Naive B cell (primary cell): ENCODE measurements around the gene ENPP4. TPM values are rescaled to one million over a fixed set of nuclear protein-coding genes. Genes with fewer than 3 reads are reported as not detected.
"Not testable (repeated sequence)": the region's sequence is repeated elsewhere in the genome, so short reads cannot be mapped to it uniquely, and the experiment has no call there.

Experiments used
- ATAC-seq, 2 donors: fragments of 150-1000 bp; cut with Tn5 transposase; 2 replicates each; pipeline ENCODE4 v1.10.0; 2021; ENCODE audit warnings: low read depth in 2 of 2, mild to moderate bottlenecking in 2 of 2, moderate library complexity in 2 of 2
- DNase-seq: peaks from one replicate; pipeline ENCODE4 v3.0.0; 2022
- H3K27ac Mint-ChIP-seq, 6 donors: one replicate each; pipeline ENCODE4 v1.8.0; 2020 to 2022; ENCODE audit warnings: mild to moderate bottlenecking in 6 of 6, mixed read lengths in 6 of 6, moderate library complexity in 5 of 6, inconsistent platforms in 2 of 6
- H3K27me3 Mint-ChIP-seq, 3 donors: one replicate each; pipeline ENCODE4 v1.8.0; 2021 to 2022; ENCODE audit warnings: mixed read lengths in 3 of 3, mild to moderate bottlenecking in 1 of 3
- H3K36me3 Mint-ChIP-seq, 2 donors: one replicate each; pipeline ENCODE4 v1.8.0; 2020 to 2022; ENCODE audit warnings: mixed read lengths in 2 of 2, inconsistent platforms in 1 of 2, mild to moderate bottlenecking in 1 of 2
- H3K4me1 Mint-ChIP-seq, 3 donors: one replicate each; pipeline ENCODE4 v1.8.0; 2020 to 2022; ENCODE audit warnings: mixed read lengths in 3 of 3, inconsistent platforms in 1 of 3, mild to moderate bottlenecking in 1 of 3, moderate library complexity in 1 of 3
- H3K4me3 Mint-ChIP-seq, 8 donors: one replicate each; pipeline ENCODE4 v1.8.0; 2020 to 2022; ENCODE audit warnings: mild to moderate bottlenecking in 8 of 8, mixed read lengths in 8 of 8, moderate library complexity in 8 of 8, inconsistent platforms in 2 of 8
- H3K9me3 Mint-ChIP-seq, 7 donors: one replicate each; pipeline ENCODE4 v1.8.0; 2020 to 2022; ENCODE audit warnings: mixed read lengths in 7 of 7, mild to moderate bottlenecking in 5 of 7, inconsistent platforms in 2 of 7, moderate library complexity in 1 of 7
- polyA plus RNA-seq, 6 donors: library from polyadenylated mRNA; unstranded; fragments of 300-500 nt; fragmentation: Illumina TruSeq; gene quantifications; one replicate each; pipeline ENCODE4 v1.2.3, GENCODE V29; 2021; ENCODE audit warnings: low read depth in 6 of 6

Gene ENPP4
- polyA plus RNA-seq, 6 donors from 2014 or later, result 4.3 to 7.9 (median 5.0) TPM

GRCh38 chr6:46137387-46137786 is 7.6 kb downstream of the ENPP4 start:
- no peak overlapping the region for H3K27ac Mint-ChIP-seq

GRCh38 chr6:46138281-46138680 is 8.5 kb downstream of the ENPP4 start:
- no peak for DNase-seq
- peak overlapping the region in 2 of 8 donors; percentile 7 to 18 for H3K4me3 Mint-ChIP-seq
- peaks cover 0 to 5% of the 10 kb centered on the region in 2 donors for H3K36me3 Mint-ChIP-seq
- H3K27ac Mint-ChIP-seq, result peak overlapping the region in 1 of 6 donors; percentile 1
- ATAC-seq, result no peak
- H3K9me3 Mint-ChIP-seq, result no peaks in the 10 kb centered on the region
- no peaks in the 10 kb centered on the region for H3K27me3 Mint-ChIP-seq
- peaks cover 24 to 48% (median 30%) of the 10 kb centered on the region in 3 donors for H3K4me1 Mint-ChIP-seq

More at GRCh38 chr6:46137387-46137786, 7.6 kb downstream of the ENPP4 start:
- Mint-ChIP-seq H3K4me1 (peaks cover 24 to 55% (median 30%) of the 10 kb centered on the region in 3 donors), H3K36me3 (no peaks in the 10 kb centered on the region), H3K4me3 (no peak overlapping the region), H3K27me3 (no peaks in the 10 kb centered on the region), H3K9me3 (no peaks in the 10 kb centered on the region)
- DNase-seq (no peak), ATAC-seq (no peak)

GRCh38 chr6:46144270-46144669 is 14.5 kb downstream of the ENPP4 start:
- peak overlapping the region in 1 of 6 donors; percentile 41 for H3K27ac Mint-ChIP-seq
- H3K9me3 Mint-ChIP-seq, result no peaks in the 10 kb centered on the region
- H3K27me3 Mint-ChIP-seq, result no peaks in the 10 kb centered on the region
- H3K4me1 Mint-ChIP-seq, result no peaks in the 10 kb centered on the region
- no peak for DNase-seq
- H3K4me3 Mint-ChIP-seq, result no peak overlapping the region
- ATAC-seq, result no peak
- H3K36me3 Mint-ChIP-seq, result peaks cover 0 to 5% of the 10 kb centered on the region in 2 donors

DNA sequence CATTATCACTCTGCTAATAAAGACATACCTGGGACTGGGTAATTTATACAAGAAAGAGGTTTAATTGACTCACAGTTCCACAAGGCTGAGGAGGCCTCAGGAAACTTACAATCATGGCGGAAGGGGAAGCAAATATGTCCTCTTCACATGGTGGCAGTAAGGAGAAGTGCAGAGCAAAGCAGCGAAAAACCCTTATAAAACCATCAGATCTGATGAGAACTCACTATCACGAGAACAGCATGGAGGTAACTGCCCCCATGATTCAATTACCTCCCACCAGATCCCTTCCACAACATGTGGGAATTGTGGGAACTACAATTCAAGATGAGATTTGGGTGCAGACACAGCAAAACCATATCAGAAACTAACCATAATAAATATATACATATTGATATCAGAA is 19.3 kb downstream of the ENPP4 start:
- not testable (repeated sequence) for H3K4me1 Mint-ChIP-seq, H3K27me3 Mint-ChIP-seq, ATAC-seq, DNase-seq, H3K9me3 Mint-ChIP-seq, H3K4me3 Mint-ChIP-seq, H3K36me3 Mint-ChIP-seq
- peak overlapping the region in 1 of 6 donors; percentile 49 for H3K27ac Mint-ChIP-seq

DNA sequence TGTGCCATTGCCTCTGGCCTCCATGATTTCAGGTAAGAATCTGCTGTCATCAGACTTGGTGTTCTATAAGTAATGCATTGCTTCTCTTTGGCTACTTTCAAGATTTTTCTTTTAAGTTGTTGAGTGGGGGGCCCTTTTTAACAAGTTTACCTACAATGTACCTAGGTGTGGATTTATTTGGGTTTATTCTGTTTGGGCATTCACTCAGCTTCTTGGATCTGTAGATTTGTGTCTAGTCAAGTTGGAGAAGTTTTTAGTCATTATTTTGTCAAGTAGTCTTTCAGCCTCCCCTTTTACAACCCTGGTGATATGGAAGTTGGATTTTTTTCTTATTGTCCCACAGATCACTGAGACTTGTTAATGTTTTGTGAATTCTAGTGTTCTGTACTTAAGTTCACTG is 26.9 kb downstream of the ENPP4 start:
- H3K27me3 Mint-ChIP-seq, result peaks cover 0 to 8% (median 7%) of the 10 kb centered on the region in 3 donors
- H3K36me3 Mint-ChIP-seq, result no peaks in the 10 kb centered on the region
- H3K4me1 Mint-ChIP-seq, result no peaks in the 10 kb centered on the region
- no peak for ATAC-seq
- H3K4me3 Mint-ChIP-seq, result no peak overlapping the region
- H3K27ac Mint-ChIP-seq, result no peak overlapping the region
- no peak for DNase-seq
- peaks cover 0 to 2% (median 0%) of the 10 kb centered on the region in 7 donors for H3K9me3 Mint-ChIP-seq

DNA sequence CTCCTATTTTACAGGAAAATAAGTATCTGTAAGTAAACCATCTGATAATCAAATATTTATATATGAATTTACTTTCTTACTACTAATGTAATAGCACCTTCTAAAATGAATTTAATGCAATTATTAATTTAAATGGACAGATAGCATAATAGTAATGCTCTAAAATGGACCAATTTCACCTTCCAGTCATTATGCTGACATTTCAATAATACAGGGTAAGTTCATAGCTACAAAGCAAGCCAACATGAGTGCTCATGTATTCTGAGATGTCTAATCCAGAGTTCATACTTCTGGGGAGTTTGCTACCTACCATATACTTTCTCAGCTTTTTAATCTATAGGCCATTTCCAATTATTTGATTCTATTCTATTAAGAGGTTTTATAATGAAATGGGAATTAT is 29.4 kb downstream of the ENPP4 start:
- no peak overlapping the region for H3K27ac Mint-ChIP-seq
- H3K9me3 Mint-ChIP-seq, result no peaks in the 10 kb centered on the region
- no peak overlapping the region for H3K4me3 Mint-ChIP-seq
- H3K27me3 Mint-ChIP-seq, result peaks cover 0 to 13% (median 8%) of the 10 kb centered on the region in 3 donors
- H3K4me1 Mint-ChIP-seq, result no peaks in the 10 kb centered on the region
- ATAC-seq (no peak), DNase-seq (no peak)
- H3K36me3 Mint-ChIP-seq, result no peaks in the 10 kb centered on the region

DNA sequence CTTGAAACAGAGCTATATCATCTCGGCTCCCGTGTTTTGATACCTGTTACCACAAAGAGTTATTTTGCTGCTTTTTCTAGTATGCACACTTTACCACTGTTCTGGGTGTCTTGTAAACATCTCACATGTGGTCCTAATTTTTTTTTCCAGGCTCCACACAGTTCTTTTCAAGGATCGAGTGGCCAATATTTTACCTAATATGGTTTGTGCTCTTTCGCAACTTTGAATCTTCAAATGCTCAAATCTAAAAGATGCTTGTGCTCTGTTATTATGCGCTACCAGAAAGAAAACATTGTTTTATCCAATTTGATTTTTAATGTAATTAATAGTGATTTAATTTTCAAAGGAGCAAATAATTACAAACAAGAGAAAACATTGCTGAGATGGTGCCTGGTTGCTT is 30.3 kb downstream of the ENPP4 start:
- no peak overlapping the region for H3K27ac Mint-ChIP-seq
- ATAC-seq, result no peak
- H3K9me3 Mint-ChIP-seq, result no peaks in the 10 kb centered on the region
- H3K36me3 Mint-ChIP-seq, result no peaks in the 10 kb centered on the region
- no peaks in the 10 kb centered on the region for H3K4me1 Mint-ChIP-seq
- no peak overlapping the region for H3K4me3 Mint-ChIP-seq
- DNase-seq, result no peak
- peaks cover 4 to 17% (median 8%) of the 10 kb centered on the region in 3 donors for H3K27me3 Mint-ChIP-seq

GRCh38 chr6:46170357-46171289 is 40.8 kb downstream of the ENPP4 start, which contains the start of gene ENPP5:
ENPP5 (minus strand) TSS chr6:46170980; CDS start chr6:46168262, 2,718 bp downstream.
- peak within 1 kb of the TSS in 1 of 6 donors; percentile 8 for H3K27ac Mint-ChIP-seq
- DNase-seq, result peak; percentile 46
- H3K27me3 Mint-ChIP-seq, result peaks cover 33 to 42% (median 40%) of the 10 kb centered on the region in 3 donors
- peak; percentile 99 for ATAC-seq
- H3K4me3 Mint-ChIP-seq, result peak within 1 kb of the TSS; percentile 72 to 90 (median 82)
- no peaks in the 10 kb centered on the region for H3K36me3 Mint-ChIP-seq
- H3K4me1 Mint-ChIP-seq, result peaks cover 9 to 12% (median 10%) of the 10 kb centered on the region in 3 donors
- no peaks in the 10 kb centered on the region for H3K9me3 Mint-ChIP-seq

DNA sequence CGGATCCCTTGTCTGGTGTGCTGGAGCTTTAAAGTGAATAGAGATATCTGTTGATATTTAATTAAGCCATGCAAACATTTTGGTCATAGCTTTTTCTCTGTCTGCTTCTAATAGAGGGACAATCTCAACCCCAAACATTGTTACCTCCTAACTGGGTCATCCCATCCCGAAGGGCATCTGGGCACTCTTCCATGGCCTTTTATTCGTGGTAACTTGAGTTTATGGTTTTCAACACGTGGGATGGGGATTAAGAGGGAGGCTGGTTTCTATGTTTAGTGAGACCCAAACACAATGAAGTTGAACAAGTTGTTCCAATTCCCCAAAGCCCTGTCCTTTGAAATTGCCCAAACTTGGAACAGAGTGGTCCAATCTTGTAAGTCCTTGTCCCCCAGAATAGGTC is 42.4 kb downstream of the ENPP4 start:
- H3K36me3 Mint-ChIP-seq, result no peaks in the 10 kb centered on the region
- peaks cover 24 to 32% (median 30%) of the 10 kb centered on the region in 3 donors for H3K27me3 Mint-ChIP-seq
- H3K4me1 Mint-ChIP-seq, result peaks cover 9 to 12% (median 10%) of the 10 kb centered on the region in 3 donors
- no peaks in the 10 kb centered on the region for H3K9me3 Mint-ChIP-seq
- H3K4me3 Mint-ChIP-seq, result peak overlapping the region in 4 of 8 donors; percentile 7 to 83 (median 38)
- no peak overlapping the region for H3K27ac Mint-ChIP-seq
- no peak for ATAC-seq
- DNase-seq, result no peak

- H3K9me3 Mint-ChIP-seq, result no peaks in the 10 kb centered on the region
- DNase-seq, result no peak
- H3K4me1 Mint-ChIP-seq, result peaks cover 7 to 10% (median 8%) of the 10 kb centered on the region in 3 donors
- no peak for ATAC-seq
- no peaks in the 10 kb centered on the region for H3K36me3 Mint-ChIP-seq
- no peak overlapping the region for H3K4me3 Mint-ChIP-seq
- peaks cover 33 to 43% (median 33%) of the 10 kb centered on the region in 3 donors for H3K27me3 Mint-ChIP-seq
- H3K27ac Mint-ChIP-seq, result no peak overlapping the region
These were observed 45.1 kb downstream of the ENPP4 start for GRCh38 chr6:46174904-46175303.

- H3K4me3 Mint-ChIP-seq, result no peak overlapping the region
- no peak overlapping the region for H3K27ac Mint-ChIP-seq
- DNase-seq (no peak), ATAC-seq (no peak)
- no peaks in the 10 kb centered on the region for H3K36me3 Mint-ChIP-seq
- H3K27me3 Mint-ChIP-seq, result peaks cover 28 to 38% (median 29%) of the 10 kb centered on the region in 3 donors
- H3K4me1 Mint-ChIP-seq, result peaks cover 2 to 4% (median 2%) of the 10 kb centered on the region in 3 donors
- no peaks in the 10 kb centered on the region for H3K9me3 Mint-ChIP-seq
These were observed 45.7 kb downstream of the ENPP4 start for GRCh38 chr6:46175446-46175845.

- H3K27me3 Mint-ChIP-seq, result peaks cover 26 to 34% (median 28%) of the 10 kb centered on the region in 3 donors
- H3K27ac Mint-ChIP-seq, result no peak overlapping the region
- DNase-seq (no peak), ATAC-seq (no peak)
- H3K4me1 Mint-ChIP-seq, result no peaks in the 10 kb centered on the region
- H3K4me3 Mint-ChIP-seq, result no peak overlapping the region
- no peaks in the 10 kb centered on the region for H3K36me3 Mint-ChIP-seq
- no peaks in the 10 kb centered on the region for H3K9me3 Mint-ChIP-seq
These were observed 46.2 kb downstream of the ENPP4 start for GRCh38 chr6:46175976-46176375.

DNA sequence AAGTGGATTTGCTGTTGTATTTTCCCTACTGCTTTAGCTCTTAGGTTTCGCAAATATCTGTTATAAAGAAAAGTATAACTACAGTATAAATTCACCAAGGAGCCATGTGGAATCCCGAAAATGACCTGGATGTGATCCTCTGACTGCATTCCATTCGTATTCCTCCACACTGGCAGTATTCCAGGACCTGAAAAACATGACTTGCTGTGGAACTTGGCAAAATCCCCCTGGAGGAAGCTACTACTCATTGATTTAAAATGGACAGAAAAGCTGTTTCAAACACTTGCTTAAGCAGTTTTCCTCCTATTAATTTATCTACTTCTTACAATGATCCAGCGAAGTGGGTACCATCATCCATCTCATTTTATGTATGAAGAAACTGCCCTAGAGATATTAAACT is 54.3 kb downstream of the ENPP4 start:
- no peak overlapping the region for H3K27ac Mint-ChIP-seq
- no peak overlapping the region for H3K4me3 Mint-ChIP-seq
- no peaks in the 10 kb centered on the region for H3K36me3 Mint-ChIP-seq
- H3K9me3 Mint-ChIP-seq, result no peaks in the 10 kb centered on the region
- no peak for DNase-seq
- H3K4me1 Mint-ChIP-seq, result no peaks in the 10 kb centered on the region
- ATAC-seq, result no peak
- H3K27me3 Mint-ChIP-seq, result peaks cover 30 to 35% (median 33%) of the 10 kb centered on the region in 3 donors

GRCh38 chr6:46186583-46186982 is 56.8 kb downstream of the ENPP4 start:
- H3K4me3 Mint-ChIP-seq, result no peak overlapping the region
- ATAC-seq, result no peak
- no peak for DNase-seq
- peaks cover 24 to 40% (median 24%) of the 10 kb centered on the region in 3 donors for H3K27me3 Mint-ChIP-seq
- H3K36me3 Mint-ChIP-seq, result no peaks in the 10 kb centered on the region
- no peak overlapping the region for H3K27ac Mint-ChIP-seq
- no peaks in the 10 kb centered on the region for H3K4me1 Mint-ChIP-seq
- no peaks in the 10 kb centered on the region for H3K9me3 Mint-ChIP-seq
